Measurements from ENCODE around the gene SNRPD2. TPM values are rescaled to one million over a fixed set of nuclear protein-coding genes. Genes with fewer than 3 reads are reported as not detected.
"Not testable (repeated sequence)": the region's sequence is repeated elsewhere in the genome, so short reads cannot be mapped to it uniquely, and the experiment has no call there.

SNRPD2 gene
- total RNA-seq, 2 donors from 2014 or later, result 158 to 201 TPM

DNA sequence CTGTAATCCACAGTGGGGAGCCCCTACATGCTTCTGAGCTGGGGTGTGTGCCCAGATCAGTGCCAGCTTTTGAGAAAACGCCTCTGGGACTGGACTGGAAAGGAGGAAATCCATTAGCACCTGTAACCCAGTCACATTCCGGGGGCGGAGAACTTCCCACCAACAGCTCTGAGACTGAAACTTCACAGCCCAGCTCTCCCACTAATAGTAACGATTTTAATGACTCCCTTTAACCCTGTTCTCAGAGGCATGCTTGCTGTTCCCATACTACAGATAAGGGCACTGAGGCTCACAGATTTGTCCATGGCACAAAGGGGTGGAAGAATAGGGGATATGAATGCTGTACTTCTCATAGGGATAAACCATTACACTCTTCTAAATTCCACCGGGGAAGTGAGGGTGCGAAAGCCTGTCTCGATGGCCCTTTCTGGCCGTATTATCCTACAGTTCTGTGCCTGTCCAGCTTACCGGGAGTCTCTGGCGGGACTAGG, 38.1 kb upstream of the SNRPD2 start:
- TF ChIP-seq, protein P1, sequence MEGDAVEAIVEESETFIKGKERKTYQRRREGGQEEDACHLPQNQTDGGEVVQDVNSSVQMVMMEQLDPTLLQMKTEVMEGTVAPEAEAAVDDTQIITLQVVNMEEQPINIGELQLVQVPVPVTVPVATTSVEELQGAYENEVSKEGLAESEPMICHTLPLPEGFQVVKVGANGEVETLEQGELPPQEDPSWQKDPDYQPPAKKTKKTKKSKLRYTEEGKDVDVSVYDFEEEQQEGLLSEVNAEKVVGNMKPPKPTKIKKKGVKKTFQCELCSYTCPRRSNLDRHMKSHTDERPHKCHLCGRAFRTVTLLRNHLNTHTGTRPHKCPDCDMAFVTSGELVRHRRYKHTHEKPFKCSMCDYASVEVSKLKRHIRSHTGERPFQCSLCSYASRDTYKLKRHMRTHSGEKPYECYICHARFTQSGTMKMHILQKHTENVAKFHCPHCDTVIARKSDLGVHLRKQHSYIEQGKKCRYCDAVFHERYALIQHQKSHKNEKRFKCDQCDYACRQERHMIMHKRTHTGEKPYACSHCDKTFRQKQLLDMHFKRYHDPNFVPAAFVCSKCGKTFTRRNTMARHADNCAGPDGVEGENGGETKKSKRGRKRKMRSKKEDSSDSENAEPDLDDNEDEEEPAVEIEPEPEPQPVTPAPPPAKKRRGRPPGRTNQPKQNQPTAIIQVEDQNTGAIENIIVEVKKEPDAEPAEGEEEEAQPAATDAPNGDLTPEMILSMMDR (IDR thresholded peaks at IDR 0.05), result no peak
- H3K27me3 ChIP-seq, result no peaks in the 10 kb centered on the region
- peak overlapping the region; percentile 64 to 85 for H3K27ac ChIP-seq
- peaks cover 0 to 13% of the 10 kb centered on the region in 2 donors for H3K4me1 ChIP-seq
- no peaks in the 10 kb centered on the region for H3K36me3 ChIP-seq
- no peaks in the 10 kb centered on the region for H3K9me3 ChIP-seq
- H3K4me3 ChIP-seq, result peak overlapping the region; percentile 71 to 97
- no peak for DNase-seq (ENCODE audit: low spot score)

DNA sequence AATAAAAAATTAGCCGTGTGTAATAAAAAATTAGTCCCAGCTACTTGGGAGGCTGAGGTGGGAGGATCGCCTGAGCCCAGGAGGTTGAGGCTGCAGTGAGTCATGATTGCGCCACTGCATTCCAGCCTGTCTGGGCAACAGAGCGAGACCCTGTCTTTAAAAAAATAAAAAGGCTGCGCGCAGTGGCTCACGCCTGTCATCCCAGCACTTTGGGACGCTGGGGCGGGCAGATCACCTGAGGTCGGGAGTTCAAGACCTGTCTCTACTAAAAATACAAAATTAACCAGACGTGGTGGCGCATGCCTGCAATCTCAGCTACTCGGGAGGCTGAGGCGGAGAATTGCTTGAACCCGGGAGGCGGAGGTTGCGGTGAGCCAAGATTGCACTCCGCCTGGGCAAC, 36.9 kb upstream of the SNRPD2 start:
- not testable (repeated sequence) for H3K4me3 ChIP-seq; H3K27ac ChIP-seq; H3K27me3 ChIP-seq; DNase-seq (ENCODE audit: low spot score); H3K36me3 ChIP-seq; H3K9me3 ChIP-seq
- H3K4me1 ChIP-seq, result peaks cover 0 to 13% of the 10 kb centered on the region in 2 donors

DNA sequence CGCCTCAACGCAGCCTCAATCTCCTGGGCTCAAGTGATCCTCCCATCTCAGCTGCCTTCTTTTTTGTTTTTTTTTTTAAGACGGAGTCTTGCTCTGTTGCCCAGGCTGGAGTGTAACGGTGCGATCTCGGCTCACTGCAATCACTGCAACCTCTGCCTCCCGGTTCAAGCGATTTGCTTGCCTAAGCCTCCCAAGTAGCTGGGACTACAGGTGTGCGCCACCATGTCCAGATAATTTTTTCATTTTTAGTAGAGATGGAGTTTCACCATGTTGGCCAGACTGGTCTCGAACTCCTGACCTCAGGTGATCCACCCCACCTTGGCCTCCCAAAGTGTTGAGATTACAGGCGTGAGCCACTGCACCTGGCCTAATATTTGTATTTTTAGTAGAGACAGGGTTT, 28.3 kb upstream of the SNRPD2 start:
- not testable (repeated sequence) for DNase-seq (ENCODE audit: low spot score); H3K4me3 ChIP-seq; H3K27ac ChIP-seq; H3K27me3 ChIP-seq; H3K36me3 ChIP-seq; H3K9me3 ChIP-seq
- H3K4me1 ChIP-seq, result peaks cover 0 to 18% of the 10 kb centered on the region in 2 donors

DNA sequence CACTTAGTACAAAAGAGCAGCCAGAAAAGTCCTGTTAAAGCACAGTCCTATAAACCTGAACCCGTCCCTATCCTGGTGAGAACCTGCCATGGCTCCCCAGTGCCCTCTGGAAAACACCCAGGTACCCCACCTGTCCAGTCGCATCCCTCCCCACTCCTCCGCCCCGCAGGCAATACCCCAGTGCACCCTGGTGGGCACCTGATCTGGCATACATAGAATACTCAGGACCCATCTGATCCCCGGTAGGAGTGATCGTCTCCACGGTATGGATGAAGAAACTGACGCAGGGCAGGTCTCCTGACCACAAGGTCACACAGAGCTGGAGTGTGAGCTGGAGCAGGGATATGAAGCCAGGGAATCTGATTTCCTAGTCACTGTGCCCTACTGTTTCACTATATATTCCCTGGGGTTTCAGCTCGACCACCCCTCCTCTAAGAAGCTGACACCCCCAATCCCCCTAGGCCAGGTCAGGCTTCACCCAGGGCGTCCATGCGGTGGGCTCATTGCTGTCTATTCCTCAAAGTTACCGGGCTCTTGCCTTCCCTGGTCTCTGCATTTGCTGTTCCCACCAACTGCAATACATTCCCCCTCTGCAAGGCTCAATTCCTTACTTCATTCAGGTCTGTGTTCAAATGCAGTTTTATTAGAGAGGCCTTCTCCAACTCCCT, 26.4 kb upstream of the SNRPD2 start:
- peak overlapping the region; percentile 45 to 72 for H3K4me3 ChIP-seq
- no peaks in the 10 kb centered on the region for H3K9me3 ChIP-seq
- H3K4me1 ChIP-seq, result peaks cover 0 to 18% of the 10 kb centered on the region in 2 donors
- DNase-seq (ENCODE audit: low spot score), result no peak
- peaks cover 2% of the 10 kb centered on the region for H3K36me3 ChIP-seq
- H3K27ac ChIP-seq, result peak overlapping the region; percentile 91 to 96
- TF ChIP-seq, protein P1 (IDR thresholded peaks at IDR 0.05), result no peak
- H3K27me3 ChIP-seq, result no peaks in the 10 kb centered on the region

DNA sequence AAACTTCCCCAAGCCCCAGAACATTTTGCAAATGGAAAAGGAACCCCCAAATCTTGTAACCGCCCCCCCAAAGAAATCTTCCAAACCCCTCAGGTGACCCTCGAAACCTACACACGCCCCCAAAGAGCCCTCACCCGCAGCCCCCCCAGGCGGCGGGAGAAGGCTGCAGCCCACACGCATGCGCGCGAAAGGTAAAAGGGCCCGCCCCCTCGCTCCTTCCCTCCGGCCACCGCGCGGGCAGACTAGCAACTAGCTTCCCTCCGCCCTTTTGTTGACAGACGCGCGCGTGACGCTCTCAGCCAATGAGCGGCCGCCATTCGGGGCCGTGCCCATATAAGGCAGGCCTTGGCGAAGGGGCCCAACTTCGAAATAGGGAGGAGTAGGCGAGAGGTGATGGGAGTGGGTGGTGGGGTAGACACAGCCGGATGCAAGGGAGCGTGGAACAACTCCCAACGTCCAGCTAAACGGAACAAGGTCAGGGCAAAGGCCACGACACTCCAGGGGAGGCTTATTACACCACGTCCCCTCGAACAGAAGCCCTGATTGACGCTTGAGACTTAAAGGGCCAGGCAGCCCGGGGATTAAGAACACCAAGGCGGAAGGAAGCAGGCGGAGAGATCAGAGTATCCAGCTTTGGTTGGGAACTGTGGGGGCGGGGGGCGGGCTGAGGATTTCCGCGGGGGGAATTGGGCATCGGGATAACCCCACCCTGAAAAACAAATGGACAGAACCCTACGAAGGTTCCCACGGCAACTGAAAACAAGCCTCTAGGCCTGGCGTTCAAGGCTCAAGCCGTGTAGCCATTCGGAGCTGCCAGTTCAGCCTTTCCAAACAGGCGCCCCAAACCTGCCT, 25.6 kb upstream of the SNRPD2 start:
- H3K27ac ChIP-seq, result peak overlapping the region; percentile 91 to 96
- H3K9me3 ChIP-seq, result no peaks in the 10 kb centered on the region
- peaks cover 9% of the 10 kb centered on the region for H3K36me3 ChIP-seq
- no peaks in the 10 kb centered on the region for H3K27me3 ChIP-seq
- peaks cover 0 to 18% of the 10 kb centered on the region in 2 donors for H3K4me1 ChIP-seq
- TF ChIP-seq, protein P1 (IDR thresholded peaks at IDR 0.05), result peak in 1 of 2 donors; percentile 26
- H3K4me3 ChIP-seq, result peak overlapping the region; percentile 60 to 72
- DNase-seq (ENCODE audit: low spot score), result peak; percentile 100

DNA sequence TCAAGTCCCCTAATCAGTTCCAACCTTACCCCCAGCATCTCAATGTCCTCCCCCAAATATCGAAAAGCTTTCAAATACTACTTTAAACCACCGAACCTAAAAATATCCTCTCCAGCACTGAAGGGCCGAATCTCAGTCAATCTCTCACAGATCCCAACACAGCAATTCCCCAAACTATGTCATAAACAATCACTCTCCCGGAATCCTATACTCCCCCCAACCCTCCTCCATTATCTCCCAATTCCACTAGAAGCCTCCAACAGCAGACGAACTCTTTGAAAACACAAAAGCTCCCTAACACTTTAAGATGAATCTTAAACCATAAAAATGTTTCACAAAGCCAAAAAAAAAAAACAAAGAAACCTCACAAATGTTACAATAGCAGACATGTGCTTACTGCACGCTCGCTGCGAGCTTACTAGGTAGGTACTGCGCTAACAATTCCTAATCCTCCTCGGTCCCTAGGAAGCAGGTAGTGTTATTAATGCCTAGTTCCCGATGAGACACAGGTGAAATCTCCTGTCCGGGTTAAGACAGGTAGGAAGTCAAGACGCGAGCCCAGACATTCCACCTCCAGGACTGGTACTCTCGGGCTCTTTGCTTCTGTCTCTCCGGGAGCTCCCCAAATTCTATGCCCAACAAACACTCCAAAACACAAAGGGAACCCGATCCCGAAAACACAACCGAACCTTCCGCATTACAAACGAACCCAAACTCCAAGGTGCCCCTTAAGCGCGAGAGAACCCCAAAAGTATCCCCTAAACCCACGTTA, 24.8 kb upstream of the SNRPD2 start:
- DNase-seq (ENCODE audit: low spot score), result no peak
- H3K36me3 ChIP-seq, result peaks cover 17% of the 10 kb centered on the region
- H3K9me3 ChIP-seq, result no peaks in the 10 kb centered on the region
- peak overlapping the region; percentile 91 to 96 for H3K27ac ChIP-seq
- TF ChIP-seq, protein P1 (IDR thresholded peaks at IDR 0.05), result no peak
- peak overlapping the region; percentile 60 to 72 for H3K4me3 ChIP-seq
- peaks cover 0 to 21% of the 10 kb centered on the region in 2 donors for H3K4me1 ChIP-seq
- no peaks in the 10 kb centered on the region for H3K27me3 ChIP-seq

All from right atrium auricular region (tissue), 2 donors.